GM23338 (cell line): Measurements from ENCODE around the gene C2CD4A. TPM values are rescaled to one million over a fixed set of nuclear protein-coding genes. Genes with fewer than 3 reads are reported as not detected.

ENCODE experiments used
- ATAC-seq: fragments of 200-7000 bp; cut with Tn5 transposase; 3 replicates; pipeline ENCODE4 v1.9.1; 2020
- DNase-seq: peaks from one replicate; pipeline ENCODE4 v3.0.0-alpha.2; 2015; ENCODE audit warnings: low spot score
- H2AFZ ChIP-seq: fragments of 200-600 bp; sonication (generic); 2 replicates; pipeline ENCODE4 v1.8.0; 2016; ENCODE audit warnings: antibody characterized with exemption, mild to moderate bottlenecking, moderate library complexity
- H3F3A ChIP-seq: fragments of 200-600 bp; sonication (generic); replicated peaks from 2 replicates; pipeline ENCODE4 v1.8.0; 2017; ENCODE audit warnings: antibody characterized with exemption, mixed run types, low read depth
- H3K27ac ChIP-seq: fragments of 200-600 bp; sonication (generic); 2 replicates; pipeline ENCODE4 v1.6.1; 2016; ENCODE audit warnings: low read depth
- H3K27me3 ChIP-seq: fragments of 200-600 bp; sonication (generic); 2 replicates; pipeline ENCODE4 v1.8.0; 2016; ENCODE audit warnings: mild to moderate bottlenecking, mixed run types, moderate library complexity; ENCODE audit not compliant: insufficient read depth
- H3K36me3 ChIP-seq: fragments of 200-600 bp; sonication (generic); 2 replicates; pipeline ENCODE4 v1.8.0; 2016; ENCODE audit warnings: mild to moderate bottlenecking; ENCODE audit not compliant: insufficient read depth
- H3K4me1 ChIP-seq: fragments of 200-600 bp; sonication (generic); 2 replicates; pipeline ENCODE4 v1.8.0; 2016; ENCODE audit warnings: mild to moderate bottlenecking, moderate library complexity; ENCODE audit not compliant: insufficient read depth
- H3K4me2 ChIP-seq: fragments of 200-600 bp; sonication (generic); 2 replicates; pipeline ENCODE4 v1.7.1; 2017; ENCODE audit warnings: mixed run types
- H3K4me3 ChIP-seq: fragments of 200-600 bp; sonication (generic); 2 replicates; pipeline ENCODE4 v1.6.1; 2016; ENCODE audit warnings: mixed run types
- H3K79me2 ChIP-seq: fragments of 200-600 bp; sonication (generic); replicated peaks from 2 replicates; pipeline ENCODE4 v1.8.0; 2017; ENCODE audit warnings: mild to moderate bottlenecking; ENCODE audit not compliant: insufficient read depth
- H3K9me2 ChIP-seq: fragments of 200-600 bp; sonication (generic); 2 replicates; pipeline ENCODE4 v1.8.0; 2017; ENCODE audit not compliant: insufficient read depth
- H4K20me1 ChIP-seq: fragments of 200-600 bp; sonication (generic); replicated peaks from 2 replicates; pipeline ENCODE4 v1.8.0; 2017; ENCODE audit warnings: mild to moderate bottlenecking; ENCODE audit not compliant: insufficient read depth
- H3K27ac Mint-ChIP-seq: 2 replicates; pipeline ENCODE4 v1.8.0; 2020; ENCODE audit warnings: inconsistent platforms, mild to moderate bottlenecking, moderate library complexity, mixed read lengths
- H3K27me3 Mint-ChIP-seq: 3 replicates; pipeline ENCODE4 v1.8.0; 2022; ENCODE audit warnings: low read depth, mild to moderate bottlenecking, moderate library complexity, mixed read lengths, inconsistent platforms; ENCODE audit not compliant: insufficient read depth, poor library complexity
- H3K36me3 Mint-ChIP-seq: 3 replicates; pipeline ENCODE4 v1.8.0; 2021; ENCODE audit warnings: low read depth, mild to moderate bottlenecking, inconsistent platforms, moderate library complexity, mixed read lengths
- H3K4me1 Mint-ChIP-seq: 3 replicates; pipeline ENCODE4 v1.8.0; 2020; ENCODE audit warnings: mild to moderate bottlenecking, inconsistent platforms, mixed read lengths
- H3K4me3 Mint-ChIP-seq: 3 replicates; pipeline ENCODE4 v1.8.0; 2021; ENCODE audit warnings: moderate library complexity, mild to moderate bottlenecking, inconsistent platforms, mixed read lengths
- H3K9me3 Mint-ChIP-seq: 3 replicates; pipeline ENCODE4 v1.8.0; 2020; ENCODE audit warnings: moderate library complexity, mild to moderate bottlenecking, inconsistent platforms, mixed read lengths
- CTCF ChIP-seq, 2 experiments: fragments of 200-600 bp in 1 of 2; sonication (generic) in 1 of 2; conservative IDR thresholded peaks; 2 replicates each; pipeline versions ENCODE4 v1.5.1 to v1.6.1; 2016 to 2017; ENCODE audit warnings: antibody characterized with exemption in 2 of 2, low read depth in 2 of 2, mild to moderate bottlenecking in 2 of 2, moderate library complexity in 1 of 2
- ETS1 ChIP-seq: IDR thresholded peaks from 2 replicates; pipeline ENCODE4 v1.6.1; 2016; ENCODE audit warnings: antibody characterized with exemption
- EZH2 ChIP-seq: fragments of 200-600 bp; sonication (generic); IDR thresholded peaks from one replicate; pipeline ENCODE4 v1.8.0; 2017; ENCODE audit warnings: antibody characterized with exemption, mild to moderate bottlenecking, low read depth; ENCODE audit not compliant: unreplicated experiment
- EZH2phosphoT487 ChIP-seq: fragments of 200-600 bp; sonication (generic); IDR thresholded peaks from one replicate; pipeline ENCODE4 v1.8.1; 2018; ENCODE audit warnings: antibody characterized with exemption; ENCODE audit not compliant: unreplicated experiment
- POLR2AphosphoS5 ChIP-seq: IDR thresholded peaks from 2 replicates; pipeline ENCODE4 v1.6.1; 2016; ENCODE audit warnings: antibody characterized with exemption, low read depth
- STAT1 ChIP-seq: IDR thresholded peaks from one replicate; pipeline ENCODE4 v1.6.1; 2016; ENCODE audit warnings: antibody characterized with exemption; ENCODE audit not compliant: unreplicated experiment
- ZNF114 ChIP-seq: fragments of 250-450 bp; sonication (Bioruptor Pico); IDR thresholded peaks from 2 replicates; pipeline ENCODE4 v1.5.0; 2020; ENCODE audit warnings: mild to moderate bottlenecking, moderate library complexity
- ZNF331 ChIP-seq: fragments of 250-450 bp; sonication (Bioruptor Pico); IDR thresholded peaks from 2 replicates; pipeline ENCODE4 v1.5.0; 2020; ENCODE audit warnings: low read depth, mild to moderate bottlenecking, moderate library complexity
- ZNF462 ChIP-seq: fragments of 250-450 bp; sonication (Bioruptor Pico); IDR thresholded peaks from 2 replicates; pipeline ENCODE4 v1.5.0; 2020; ENCODE audit warnings: mild to moderate bottlenecking, moderate library complexity
- polyA plus RNA-seq: library from polyadenylated mRNA; unstranded; fragments of >200 nt; fragmentation: Nextera tagmentation; extraction: Ambion mirVana; gene quantifications from 2 replicates; pipeline ENCODE4 v1.2.1, GENCODE V29; 2016
- total RNA-seq: library from RNA; depleted of rRNA; stranded (reverse); fragments of >200 nt; shearing (Covaris generic); gene quantifications from 2 replicates; pipeline ENCODE4 v1.2.3, GENCODE V29; 2014

C2CD4A gene
- total and polyA plus RNA-seq, 2 experiments from 2014 or later = 0.07 TPM; not detected in 1

- Histone ChIP-seq H3K27ac (no peak overlapping the region), H3F3A (no peaks in the 10 kb centered on the region), H3K79me2 (no peaks in the 10 kb centered on the region), H3K27me3 (no peaks in the 10 kb centered on the region), H3K9me2 (no peaks in the 10 kb centered on the region), H3K36me3 (no peaks in the 10 kb centered on the region), H3K4me2 (no peak overlapping the region), H3K4me1 (no peaks in the 10 kb centered on the region), H2AFZ (no peak overlapping the region), H4K20me1 (no peaks in the 10 kb centered on the region), H3K4me3 (no peak overlapping the region)
- Mint-ChIP-seq H3K4me3 (no peak overlapping the region), H3K27ac (no peak overlapping the region), H3K36me3 (no peaks in the 10 kb centered on the region), H3K4me1 (no peaks in the 10 kb centered on the region), H3K9me3 (no peaks in the 10 kb centered on the region; the same call in 2 of the 3 replicates), H3K27me3 (no peaks in the 10 kb centered on the region)
- ATAC-seq (no peak), DNase-seq (no peak)
- no peak for TF ChIP-seq ZNF331 (CRISPR knock-in tag)
- TF ChIP-seq EZH2 = no peak
- TF ChIP-seq CTCF (conservative IDR thresholded peaks at IDR 0.05; ENCODE audit: low read depth in 2 of 2) = no peak
- TF ChIP-seq EZH2phosphoT487 = no peak
Measured at GRCh38 chr15:62112081-62112480, 45.3 kb downstream of the C2CD4A start.

- no peaks in the 10 kb centered on the region for H3K9me2 ChIP-seq
- no peaks in the 10 kb centered on the region for H3K4me1 ChIP-seq
- H3F3A ChIP-seq = no peaks in the 10 kb centered on the region
- no peak overlapping the region for H3K27ac ChIP-seq
- no peaks in the 10 kb centered on the region for H3K79me2 ChIP-seq
- no peaks in the 10 kb centered on the region for H3K36me3 ChIP-seq
- H4K20me1 ChIP-seq = no peaks in the 10 kb centered on the region; the same call in 1 of the 2 replicates
- no peak overlapping the region for H3K4me3 ChIP-seq
- DNase-seq (no peak), ATAC-seq (no peak)
- no peaks in the 10 kb centered on the region for H3K27me3 Mint-ChIP-seq
- H3K4me3 Mint-ChIP-seq = no peak overlapping the region
- no peaks in the 10 kb centered on the region for H3K36me3 Mint-ChIP-seq
- no peaks in the 10 kb centered on the region for H3K27me3 ChIP-seq
- no peaks in the 10 kb centered on the region for H3K4me1 Mint-ChIP-seq
- no peak overlapping the region for H2AFZ ChIP-seq
- no peaks in the 10 kb centered on the region; the same call in 2 of the 3 replicates for H3K9me3 Mint-ChIP-seq
- no peak overlapping the region; the same call in 1 of the 2 replicates for H3K27ac Mint-ChIP-seq
- no peak overlapping the region for H3K4me2 ChIP-seq
- no peak for TF ChIP-seq EZH2
- TF ChIP-seq STAT1 = no peak
- TF ChIP-seq ETS1 = no peak
- no peak for TF ChIP-seq ZNF462 (CRISPR knock-in tag)
- no peak for TF ChIP-seq ZNF114 (CRISPR knock-in tag)
- TF ChIP-seq POLR2AphosphoS5 = no peak
- TF ChIP-seq EZH2phosphoT487 = no peak
Measured at GRCh38 chr15:62112616-62113593, 46.1 kb downstream of the C2CD4A start.
